ENCODE data around the gene ASPM.
"Not testable (repeated sequence)": the region's sequence is repeated elsewhere in the genome, so short reads cannot be mapped to it uniquely, and the experiment has no call there.

The ASPM gene

GRCh38 chr1:197143276-197143675 lies 3.2 kb downstream of the ASPM start:
- no peak for DNase-seq (ENCODE audit: low spot score)

DNA sequence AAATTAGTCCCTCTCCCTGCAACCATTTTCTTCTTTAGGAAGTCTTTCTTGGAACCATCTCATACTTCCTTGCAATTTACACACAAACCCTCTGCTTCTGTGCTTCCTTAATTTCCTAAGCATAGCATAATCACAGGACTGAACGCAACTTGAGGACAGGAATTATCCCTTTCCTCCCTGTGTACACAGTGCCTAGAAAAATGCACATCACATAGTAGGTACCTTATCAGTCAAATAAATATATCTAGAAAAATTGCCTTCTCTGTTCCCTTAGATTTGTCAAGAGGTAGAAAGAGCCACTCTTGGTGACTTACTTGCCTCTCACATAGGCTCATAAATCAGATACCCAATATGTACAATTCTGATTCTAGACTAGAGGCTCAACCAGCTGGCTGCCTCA lies 4.9 kb downstream of the ASPM start:
- DNase-seq (ENCODE audit: low spot score): no peak

- DNase-seq (ENCODE audit: low spot score): no peak
These were observed 6.3 kb downstream of the ASPM start for GRCh38 chr1:197140121-197140520.

GRCh38 chr1:197139169-197139568 lies 7.3 kb downstream of the ASPM start:
- no peak for DNase-seq (ENCODE audit: low spot score)

DNA sequence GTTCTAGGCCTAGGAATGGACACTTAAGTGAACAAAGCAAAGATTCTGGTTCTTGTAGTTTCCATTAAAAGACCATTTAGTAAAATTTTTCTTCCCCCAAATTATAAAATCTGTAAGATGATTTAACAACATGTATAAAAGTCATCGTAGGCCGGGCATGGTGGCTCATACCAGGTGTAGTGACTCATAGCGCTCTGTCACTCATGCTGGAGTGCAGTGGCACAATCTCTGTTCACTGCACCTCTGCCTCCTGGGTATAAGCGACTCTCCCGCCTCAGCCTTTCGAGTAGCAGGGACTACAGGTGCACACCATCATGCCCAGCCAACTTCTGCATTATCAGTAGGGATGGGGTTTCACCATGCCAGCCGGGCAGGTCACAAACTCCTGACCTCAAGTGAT lies 9.1 kb downstream of the ASPM start:
- no peak for DNase-seq (ENCODE audit: low spot score)

DNA sequence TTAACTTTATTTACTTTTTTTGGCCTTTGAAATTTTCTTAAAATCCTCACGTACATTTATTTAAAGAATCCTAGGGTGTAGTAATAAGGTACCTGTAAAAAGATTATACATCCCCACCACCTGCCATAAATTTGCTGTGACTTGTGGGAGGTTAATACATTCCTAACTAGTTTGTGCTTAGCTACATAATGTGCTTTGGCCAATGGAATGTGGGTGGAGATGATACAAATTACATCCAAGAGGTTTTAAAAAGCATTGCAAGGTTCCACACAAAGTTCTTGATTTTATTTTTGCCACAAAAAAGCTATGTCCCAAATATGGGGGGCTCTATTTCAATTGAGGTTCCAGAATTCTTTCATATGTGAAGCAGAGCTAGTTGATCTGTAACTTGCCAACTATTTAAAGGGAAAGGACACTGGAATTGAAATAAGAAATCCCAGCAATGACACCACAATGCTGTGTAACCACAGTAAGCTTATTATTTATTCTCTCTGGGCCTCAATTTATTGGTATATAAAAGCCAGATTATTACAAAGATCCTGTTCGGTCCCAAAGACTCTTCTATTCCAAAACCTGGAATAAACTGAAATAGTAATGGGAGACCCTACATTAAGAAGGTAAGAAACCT lies 15.7 kb downstream of the ASPM start:
- DNase-seq (ENCODE audit: low spot score): no peak

DNA sequence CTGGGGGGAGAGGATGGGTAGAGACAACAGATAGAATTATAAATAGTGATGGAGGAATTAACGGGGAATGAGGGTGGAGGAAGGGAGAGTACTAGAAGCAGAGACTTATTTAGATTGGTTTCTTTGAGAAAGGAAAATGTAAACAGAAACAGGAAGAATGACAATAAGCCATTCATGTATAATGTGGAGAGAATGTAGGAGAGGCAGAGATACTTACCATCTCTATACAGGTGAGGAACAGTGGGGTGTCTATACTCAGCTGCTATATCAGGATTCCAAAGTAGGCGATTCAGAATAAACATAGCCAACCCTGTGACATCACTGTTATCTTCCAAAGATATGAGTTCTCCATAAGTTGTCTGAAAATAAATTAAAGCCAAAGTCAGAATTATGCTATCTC lies 16.8 kb downstream of the ASPM start:
- no peak for DNase-seq (ENCODE audit: low spot score)

GRCh38 chr1:197127246-197127912 lies 19.1 kb downstream of the ASPM start:
- DNase-seq (ENCODE audit: low spot score): no peak

DNA sequence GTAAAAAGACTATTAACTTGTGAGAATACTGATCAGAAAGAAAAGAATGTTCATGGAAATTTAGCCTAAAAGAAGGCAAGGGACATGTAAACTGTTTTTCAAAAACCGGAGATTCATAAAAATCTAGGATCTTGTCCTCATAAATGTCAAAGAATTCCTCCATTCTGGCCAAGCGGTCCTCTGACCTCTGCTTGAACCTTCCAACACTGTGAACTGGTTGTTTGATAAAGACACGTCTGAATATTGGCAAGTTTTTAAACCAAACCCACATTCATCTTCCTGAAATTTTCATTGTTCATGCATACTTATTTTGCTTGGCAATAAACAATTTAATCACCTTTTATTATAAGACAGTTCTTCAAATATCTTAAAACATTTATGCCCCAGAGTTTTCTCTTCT lies 19.8 kb downstream of the ASPM start:
- no peak for DNase-seq (ENCODE audit: low spot score)

- no peak for DNase-seq (ENCODE audit: low spot score)
These were observed 22.1 kb downstream of the ASPM start for GRCh38 chr1:197124376-197124775.

DNA sequence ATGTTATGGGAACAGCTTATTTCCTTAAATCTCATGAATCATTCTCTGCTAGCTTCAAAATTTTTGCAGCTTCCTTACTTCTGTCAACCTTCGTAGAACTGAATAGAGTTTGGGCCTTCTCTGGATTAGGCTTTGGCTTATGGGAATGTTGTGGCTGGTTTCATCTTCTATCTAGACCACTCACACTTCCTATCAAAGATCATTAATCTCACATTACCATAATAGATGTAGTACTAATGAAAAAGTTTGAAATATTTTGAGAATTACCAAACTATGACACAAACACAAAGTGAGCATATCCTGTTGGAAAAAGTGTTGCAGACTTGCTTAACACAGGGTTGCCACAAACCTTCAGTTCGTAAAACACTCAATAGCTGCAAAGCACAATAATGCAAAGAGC lies 30.3 kb downstream of the ASPM start:
- no peak for DNase-seq (ENCODE audit: low spot score)

DNA sequence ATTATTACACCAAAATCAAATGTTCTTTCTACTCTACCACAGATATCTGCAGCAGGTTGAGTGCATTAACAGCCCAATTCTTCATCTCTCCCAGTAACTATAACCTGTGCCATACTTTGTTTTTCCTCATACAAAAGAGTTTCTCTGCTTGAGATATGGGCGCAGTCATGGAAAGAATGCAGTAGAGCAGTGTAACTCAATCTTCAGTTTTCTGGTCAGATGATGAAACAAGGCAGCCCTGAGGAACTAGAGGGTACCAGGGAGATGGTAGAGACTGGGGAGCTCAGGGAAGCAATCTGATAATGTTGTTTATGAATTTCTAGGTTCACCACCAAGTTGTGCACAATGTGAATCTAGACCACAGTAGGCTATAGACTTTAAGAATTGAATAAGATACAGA lies 39.6 kb downstream of the ASPM start:
- no peak for DNase-seq (ENCODE audit: low spot score)

DNA sequence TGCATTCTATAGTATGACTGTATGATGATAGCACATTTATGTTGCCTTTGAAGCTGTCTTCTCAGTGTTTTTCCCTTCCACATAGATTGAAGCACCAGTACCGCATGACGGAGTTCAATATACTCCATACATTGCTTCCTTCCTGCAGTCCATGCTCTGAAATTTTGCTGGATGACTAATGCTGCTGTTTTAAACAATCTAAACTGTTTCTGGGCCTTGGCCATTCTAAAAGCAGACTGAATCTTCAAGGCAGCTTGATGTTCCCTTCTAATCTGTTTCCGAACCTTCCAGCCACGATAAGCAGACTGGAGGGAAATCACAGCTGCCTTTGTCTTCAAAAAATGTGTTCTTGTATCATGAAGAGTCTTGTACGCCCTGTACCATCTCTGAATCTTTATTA lies 43.2 kb downstream of the ASPM start:
- DNase-seq (ENCODE audit: low spot score): no peak

GRCh38 chr1:197101978-197102377 lies 44.5 kb downstream of the ASPM start:
- no peak for DNase-seq (ENCODE audit: low spot score)

GRCh38 chr1:197100677-197101076 lies 45.8 kb downstream of the ASPM start:
- no peak for DNase-seq (ENCODE audit: low spot score)

GRCh38 chr1:197099444-197099843 lies 47.0 kb downstream of the ASPM start:
- no peak for DNase-seq (ENCODE audit: low spot score)

- not testable (repeated sequence) for DNase-seq (ENCODE audit: low spot score)
These were observed 49.5 kb downstream of the ASPM start for GRCh38 chr1:197096971-197097370.

- no peak for DNase-seq (ENCODE audit: low spot score)
These were observed 50.3 kb downstream of the ASPM start for GRCh38 chr1:197096137-197096536.

DNA sequence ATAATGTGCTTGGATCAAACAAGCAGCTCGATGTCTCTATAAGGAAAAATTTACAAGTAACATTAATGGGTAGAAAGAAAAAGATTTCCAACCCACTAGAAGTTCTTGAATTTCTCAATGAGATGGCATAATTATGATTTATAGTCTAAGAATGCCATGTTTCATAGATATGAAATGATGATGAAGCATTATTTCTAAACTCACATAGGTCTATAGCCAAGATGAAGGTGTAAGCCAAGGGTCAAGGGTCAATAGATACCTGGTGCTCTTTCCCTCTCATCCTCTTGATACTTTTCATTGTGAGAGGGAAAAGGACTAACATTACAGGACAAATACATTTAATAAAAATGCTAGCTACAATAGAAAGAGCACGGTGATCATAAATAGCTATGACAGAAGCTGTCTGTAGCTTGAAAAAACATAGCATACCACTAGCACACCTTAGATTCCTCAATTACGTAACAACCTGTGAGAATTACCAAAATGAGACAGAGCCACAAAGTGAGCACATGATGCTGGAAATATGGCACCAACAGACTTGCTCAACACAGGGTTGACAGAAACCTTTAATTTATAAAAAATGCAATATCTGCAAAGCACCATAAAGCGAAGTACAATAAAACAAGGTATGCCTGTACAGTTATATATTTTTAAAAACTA lies 53.1 kb downstream of the ASPM start:
- DNase-seq (ENCODE audit: low spot score): no peak

DNA sequence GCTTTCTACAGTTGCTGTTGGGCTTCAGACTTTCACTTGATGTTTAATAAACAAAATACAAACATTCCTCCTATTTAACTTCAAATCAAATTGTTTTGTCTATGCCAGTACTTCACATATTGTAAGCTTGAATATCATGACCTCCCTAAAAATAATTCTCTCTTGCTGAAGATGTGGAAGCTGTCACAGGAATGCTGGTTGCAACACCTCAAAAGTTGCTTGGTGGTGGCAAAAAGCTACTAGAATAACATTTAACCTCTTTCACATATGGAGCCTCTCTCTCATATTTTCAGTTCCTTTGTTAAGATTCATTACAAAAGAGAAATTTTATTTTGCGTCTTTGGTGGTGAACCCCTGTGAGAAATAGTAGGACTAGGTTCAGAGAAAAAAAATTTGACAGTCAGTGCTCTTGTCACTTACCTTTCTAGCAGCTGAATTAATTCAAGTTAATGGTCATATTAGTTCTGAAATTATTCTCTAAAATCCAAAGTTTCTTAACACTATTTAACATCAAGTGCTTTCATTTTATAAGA lies 53.9 kb downstream of the ASPM start:
- no peak for DNase-seq (ENCODE audit: low spot score)

GRCh38 chr1:197083474-197083873 lies 63.0 kb downstream of the ASPM start:
- DNase-seq (ENCODE audit: low spot score): no peak

DNA sequence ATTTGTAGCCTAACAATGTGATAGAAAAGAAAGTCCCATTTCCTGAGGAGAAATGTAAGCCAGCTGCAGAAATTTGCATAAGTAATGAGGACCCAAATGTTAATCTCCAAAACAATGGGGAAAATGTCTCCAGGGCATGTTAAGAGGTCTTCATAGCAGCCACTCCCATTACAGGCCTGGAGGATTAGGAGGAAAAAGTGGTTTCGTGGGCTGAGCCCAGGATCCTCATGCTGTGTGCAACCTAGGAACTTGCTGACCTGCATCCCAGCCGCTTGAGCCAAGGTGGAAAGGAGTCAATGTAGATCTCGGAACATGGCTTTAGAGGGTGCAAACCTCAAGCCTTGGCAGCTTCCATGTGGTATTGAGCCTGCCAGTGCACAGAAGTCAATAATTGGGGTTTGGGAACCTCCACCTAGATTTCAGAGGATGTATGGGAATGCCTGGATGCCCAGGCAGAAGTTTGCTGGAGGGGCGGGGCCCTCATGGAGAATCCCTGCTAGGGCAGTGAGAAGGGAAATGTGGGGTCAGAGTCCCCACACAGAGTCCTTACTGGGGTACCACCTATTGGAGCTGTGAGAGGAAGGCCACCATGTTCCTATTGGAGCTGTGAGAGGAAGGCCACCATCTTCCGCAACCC lies 65.2 kb downstream of the ASPM start:
- DNase-seq (ENCODE audit: low spot score): no peak

- no peak for DNase-seq (ENCODE audit: low spot score)
These were observed 66.1 kb downstream of the ASPM start for GRCh38 chr1:197080323-197080722.

Data from putamen (tissue), 1 donor.